Measurements from ENCODE around the gene BCL2L2.
"Not testable (repeated sequence)": the region's sequence is repeated elsewhere in the genome, so short reads cannot be mapped to it uniquely, and the experiment has no call there.

Gene BCL2L2

GRCh38 chr14:23306412-23307145 is at the start of gene BCL2L2:
Gene BCL2L2 (plus strand): TSS chr14:23306833. CDS start chr14:23307768, 935 bp downstream.
- DNase-seq (ENCODE audit: low read depth in 2 of 2, low spot score in 1 of 2): no peak

- DNase-seq (ENCODE audit: low read depth in 2 of 2, low spot score in 1 of 2): no peak
These were observed 48.4 kb upstream of the BCL2L2 start for GRCh38 chr14:23258256-23258655.

GRCh38 chr14:23259426-23259825 is 47.2 kb upstream of the BCL2L2 start:
- no peak for DNase-seq (ENCODE audit: low read depth in 2 of 2, low spot score in 1 of 2)

- DNase-seq (ENCODE audit: low read depth in 2 of 2, low spot score in 1 of 2): not testable (repeated sequence)
These were observed 45.8 kb upstream of the BCL2L2 start for GRCh38 chr14:23260849-23261248.

GRCh38 chr14:23269193-23269592 is 37.4 kb upstream of the BCL2L2 start:
- no peak for DNase-seq (ENCODE audit: low read depth in 2 of 2, low spot score in 1 of 2)

GRCh38 chr14:23275412-23275811 is 31.2 kb upstream of the BCL2L2 start:
- DNase-seq (ENCODE audit: low read depth in 2 of 2, low spot score in 1 of 2): no peak

- DNase-seq (ENCODE audit: low read depth in 2 of 2, low spot score in 1 of 2): no peak
These were observed 29.4 kb upstream of the BCL2L2 start for GRCh38 chr14:23277189-23277588.

GRCh38 chr14:23277928-23278327 is 28.7 kb upstream of the BCL2L2 start:
- not testable (repeated sequence) for DNase-seq (ENCODE audit: low read depth in 2 of 2, low spot score in 1 of 2)

- no peak for DNase-seq (ENCODE audit: low read depth in 2 of 2, low spot score in 1 of 2)
These were observed 25.4 kb upstream of the BCL2L2 start for GRCh38 chr14:23281247-23281646.

- DNase-seq (ENCODE audit: low read depth in 2 of 2, low spot score in 1 of 2): no peak
These were observed 21.7 kb upstream of the BCL2L2 start for GRCh38 chr14:23284654-23285529.

GRCh38 chr14:23285530-23286019 is 21.1 kb upstream of the BCL2L2 start:
- no peak for DNase-seq (ENCODE audit: low read depth in 2 of 2, low spot score in 1 of 2)

GRCh38 chr14:23286020-23286901 is 20.4 kb upstream of the BCL2L2 start, which contains the start of gene HOMEZ:
Gene HOMEZ (minus strand): TSS chr14:23286132. CDS start chr14:23285952, 180 bp downstream.
- DNase-seq (ENCODE audit: low read depth in 2 of 2, low spot score in 1 of 2): peak; percentile 94 to 97

- no peak for DNase-seq (ENCODE audit: low read depth in 2 of 2, low spot score in 1 of 2)
These were observed 19.6 kb upstream of the BCL2L2 start for GRCh38 chr14:23286902-23287479.

- no peak for DNase-seq (ENCODE audit: low read depth in 2 of 2, low spot score in 1 of 2)
These were observed 11.7 kb upstream of the BCL2L2 start for GRCh38 chr14:23294734-23295561.

GRCh38 chr14:23296012-23296777 is 10.4 kb upstream of the BCL2L2 start:
- DNase-seq (ENCODE audit: low read depth in 2 of 2, low spot score in 1 of 2): no peak

- DNase-seq (ENCODE audit: low read depth in 2 of 2, low spot score in 1 of 2): no peak
These were observed 9.5 kb upstream of the BCL2L2 start for GRCh38 chr14:23297096-23297495.

GRCh38 chr14:23297611-23298277 is 8.9 kb upstream of the BCL2L2 start:
- DNase-seq (ENCODE audit: low read depth in 2 of 2, low spot score in 1 of 2): no peak

- DNase-seq (ENCODE audit: low read depth in 2 of 2, low spot score in 1 of 2): no peak
These were observed 7.2 kb upstream of the BCL2L2 start for GRCh38 chr14:23299211-23299957.

Measured in stimulated activated CD8-positive, alpha-beta memory T cell treated with anti-CD3 and anti-CD28 coated beads, Interleukin-4, amount 100 ng/mL, for 4 hours (primary cell).